Heart right ventricle (tissue), 16 donors: Measurements from ENCODE around the gene CMIP. TPM values are rescaled to one million over a fixed set of nuclear protein-coding genes. Genes with fewer than 3 reads are reported as not detected.

Experiments used
- ATAC-seq, 8 donors: fragments of 200-7000 bp; cut with Tn5 transposase; one replicate each; pipeline ENCODE4 v1.9.1; 2020; ENCODE audit warnings: mild to moderate bottlenecking in 8 of 8, moderate library complexity in 8 of 8, moderate number of reproducible peaks in 1 of 8
- DNase-seq, 2 donors: peaks; one replicate each; pipeline ENCODE4 v3.0.0-alpha.2; 2020
- H3K27ac ChIP-seq, 10 donors: fragments of 200-600 bp; sonication (generic) in 2 of 10; one replicate each; pipeline versions ENCODE4 v1.5.0 to v1.8.0; 2020 to 2022; ENCODE audit warnings: mild to moderate bottlenecking in 3 of 10
- H3K27me3 ChIP-seq, 7 donors: fragments of 200-600 bp; one replicate each; pipeline ENCODE4 v1.8.0; 2021 to 2022; ENCODE audit warnings: mild to moderate bottlenecking in 2 of 7
- H3K36me3 ChIP-seq, 9 donors: fragments of 200-600 bp; sonication (generic) in 1 of 9; one replicate each; pipeline versions ENCODE4 v1.5.0 to v1.8.0; 2020 to 2022; ENCODE audit warnings: mild to moderate bottlenecking in 2 of 9
- H3K4me1 ChIP-seq, 9 donors: fragments of 200-600 bp; sonication (generic) in 1 of 9; one replicate each; pipeline versions ENCODE4 v1.5.0 to v1.8.0; 2020 to 2022; ENCODE audit warnings: mild to moderate bottlenecking in 4 of 9
- H3K4me3 ChIP-seq, 10 donors: fragments of 200-600 bp; sonication (generic) in 2 of 10; one replicate each; pipeline versions ENCODE4 v1.5.0 to v1.8.0; 2020 to 2022; ENCODE audit warnings: mild to moderate bottlenecking in 7 of 10, moderate library complexity in 2 of 10
- H3K9me3 ChIP-seq, 11 donors: fragments of 200-600 bp in 10 of 11; sonication (generic) in 2 of 11; one replicate each; pipeline versions ENCODE4 v1.5.0 to v1.8.0; 2013 to 2022; ENCODE audit warnings: mild to moderate bottlenecking in 2 of 11, control low read depth in 1 of 11, moderate library complexity in 1 of 11
- WGBS, 2 donors: extraction: QIAGEN DNeasy Blood & Tissue Kit; methylation state at CpG; one replicate each; pipeline ENCODE4 v1.1.7; 2013; ENCODE audit warnings: inconsistent platforms in 1 of 2; 5-methylcytosine and 5-hydroxymethylcytosine counted together
- intact Hi-C, 10 donors: fragments of 100-400 bp; cut with DNase I; formaldehyde crosslinking; loops; one replicate each; pipeline versions ENCODE4 v1.11.1 to v1.14.2; 2022
- polyA plus RNA-seq, 2 donors: library from polyadenylated mRNA; stranded (reverse); fragments of 200-250 nt; gene quantifications; one replicate each; pipeline ENCODE4 v1.2.3, GENCODE V29; 2013
- total RNA-seq, 10 donors: library from RNA; stranded (reverse); fragmentation: NEBNext Ultra II Directional in 3 of 10; extraction: Animal tissue kit (Norgen Biotek cat#: 25700) in 3 of 10; gene quantifications; one replicate each; pipeline versions ENCODE4 v1.2.1 to v1.2.4, GENCODE V29; 2021 to 2023
- TF ChIP-seq, protein P1 (sequence below), 9 donors: fragments of 200-600 bp; sonication (generic) in 2 of 9; IDR thresholded peaks; one replicate each; pipeline versions ENCODE4 v1.5.0 to v1.8.0; 2021 to 2022; ENCODE audit warnings: antibody characterized with exemption in 9 of 9, mild to moderate bottlenecking in 5 of 9, moderate library complexity in 1 of 9
- donor health status: Arrhythmogenic right ventricular cardiomyopathy.
- donor health status: ischemic (EF 13 %, LVEDD 7.1; RV severe dilation, severe dysfunction).
- donor health status: healthy with polysubstance abuse.
- donor health status: DM: no; HTN: yes; CAD: no.
- donor health status: DM: no; HTN: no; CAD: no.
- donor health status: ischemic (EF 25% LVEDD 6.9; RV normal size, moderate dysfunction).
- donor health status: ischemic (EF 25% LVEDD 5.7; RV mildly dilated, moderate dysfunction).
- donor health status: healthy.
- donor health status: DM: yes; HTN: yes; CAD: no.
- donor health status: Ischemic cardiomyopathy.
- donor health status: ischemic (EF 35%, LVEDD 5.7; RV mildly dilated, moderate dysfunction).
- donor health status: nonischemic (EF 11% LVEDD 7.7; RV severe dilation, severe dysfunction).
- donor health status: DM: yes; HTN: yes; CAD: no.
- donor health status: PGD.
- donor health status: ischemic (EF 29% LVEDD 5.4; RV normal size, mild dysfunction).
- donor health status: nonischemic (EF 23%, LVEDD 6.1; RV moderate dilation, normal function).

Gene CMIP
- total and polyA plus RNA-seq, 12 donors = 5.4 to 32.8 (median 13.0) TPM

DNA sequence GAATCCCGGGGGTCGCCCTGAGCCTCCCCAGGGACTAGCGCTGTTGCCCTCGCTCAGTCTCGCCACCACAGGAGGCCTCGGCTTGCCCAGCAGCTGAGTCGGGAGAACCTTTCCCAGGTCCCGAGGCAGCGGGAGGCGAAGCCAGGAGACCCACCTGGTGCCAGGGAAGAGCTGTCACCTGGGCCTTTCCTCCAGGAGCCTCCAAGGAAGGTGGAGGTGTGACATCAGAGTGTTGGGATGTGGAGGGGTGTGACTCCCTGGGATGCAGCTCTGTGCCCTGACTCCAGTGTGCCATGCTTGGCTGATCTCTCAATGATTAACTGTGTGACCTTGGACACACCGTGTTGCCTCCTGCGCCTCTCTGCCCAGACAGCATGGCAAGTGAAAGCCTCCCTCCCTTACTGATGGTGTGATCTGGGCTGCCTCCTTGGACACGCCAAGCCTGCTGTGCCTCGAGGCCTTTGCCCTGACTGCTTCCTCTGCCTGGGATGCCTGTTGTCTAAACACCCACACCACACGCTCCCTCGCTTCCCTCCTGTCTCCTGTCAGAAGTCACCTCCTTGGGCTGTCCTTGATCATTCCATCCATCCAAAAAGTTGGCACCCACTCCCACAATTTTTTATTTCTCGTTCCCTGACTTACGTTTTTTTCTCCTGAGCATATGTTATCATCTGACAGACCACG, 88.0 kb downstream of the CMIP start:
- Histone ChIP-seq H3K9me3 (no peaks in the 10 kb centered on the region), H3K4me3 (no peak overlapping the region), H3K4me1 (peaks cover 0 to 14% (median 4%) of the 10 kb centered on the region in 9 donors), H3K27me3 (no peaks in the 10 kb centered on the region), H3K36me3 (peaks cover 0 to 4% (median 0%) of the 10 kb centered on the region in 9 donors), H3K27ac (no peak overlapping the region)
- DNase-seq (no peak), ATAC-seq (no peak)
- TF ChIP-seq, protein P1, sequence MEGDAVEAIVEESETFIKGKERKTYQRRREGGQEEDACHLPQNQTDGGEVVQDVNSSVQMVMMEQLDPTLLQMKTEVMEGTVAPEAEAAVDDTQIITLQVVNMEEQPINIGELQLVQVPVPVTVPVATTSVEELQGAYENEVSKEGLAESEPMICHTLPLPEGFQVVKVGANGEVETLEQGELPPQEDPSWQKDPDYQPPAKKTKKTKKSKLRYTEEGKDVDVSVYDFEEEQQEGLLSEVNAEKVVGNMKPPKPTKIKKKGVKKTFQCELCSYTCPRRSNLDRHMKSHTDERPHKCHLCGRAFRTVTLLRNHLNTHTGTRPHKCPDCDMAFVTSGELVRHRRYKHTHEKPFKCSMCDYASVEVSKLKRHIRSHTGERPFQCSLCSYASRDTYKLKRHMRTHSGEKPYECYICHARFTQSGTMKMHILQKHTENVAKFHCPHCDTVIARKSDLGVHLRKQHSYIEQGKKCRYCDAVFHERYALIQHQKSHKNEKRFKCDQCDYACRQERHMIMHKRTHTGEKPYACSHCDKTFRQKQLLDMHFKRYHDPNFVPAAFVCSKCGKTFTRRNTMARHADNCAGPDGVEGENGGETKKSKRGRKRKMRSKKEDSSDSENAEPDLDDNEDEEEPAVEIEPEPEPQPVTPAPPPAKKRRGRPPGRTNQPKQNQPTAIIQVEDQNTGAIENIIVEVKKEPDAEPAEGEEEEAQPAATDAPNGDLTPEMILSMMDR (IDR thresholded peaks at IDR 0.05) = no peak
- intact Hi-C loops = no loop called here
- WGBS, 2 donors = 86 to 89% methylated on average over 19 of the region's 19 CpGs

DNA sequence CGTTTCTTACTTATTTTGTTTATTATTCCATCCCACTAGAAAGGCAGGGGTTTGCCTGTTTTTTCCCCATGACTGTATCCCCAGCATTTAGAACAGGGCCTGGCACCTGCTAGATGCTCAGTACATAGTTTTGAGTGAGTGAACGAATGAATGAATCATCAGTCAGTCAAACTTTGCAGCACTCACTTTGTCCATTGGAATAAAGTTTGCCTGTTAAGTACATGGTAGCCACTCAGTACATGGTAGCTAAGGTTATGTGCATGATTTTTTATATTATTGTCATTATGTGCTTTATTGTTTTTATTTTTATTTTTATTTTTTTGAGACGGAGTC, 88.5 kb downstream of the CMIP start:
- no peak for ATAC-seq
- Histone ChIP-seq H3K27ac (no peak overlapping the region), H3K27me3 (no peaks in the 10 kb centered on the region), H3K4me3 (no peak overlapping the region), H3K36me3 (peaks cover 0 to 4% (median 0%) of the 10 kb centered on the region in 9 donors), H3K4me1 (peaks cover 0 to 14% (median 4%) of the 10 kb centered on the region in 9 donors), H3K9me3 (no peaks in the 10 kb centered on the region)
- no peak for DNase-seq
- TF ChIP-seq, protein P1 (IDR thresholded peaks at IDR 0.05) = no peak
- intact Hi-C loops = no loop called here
- 70 to 96% methylated on average over 3 of the region's 3 CpGs for WGBS, 2 donors

DNA sequence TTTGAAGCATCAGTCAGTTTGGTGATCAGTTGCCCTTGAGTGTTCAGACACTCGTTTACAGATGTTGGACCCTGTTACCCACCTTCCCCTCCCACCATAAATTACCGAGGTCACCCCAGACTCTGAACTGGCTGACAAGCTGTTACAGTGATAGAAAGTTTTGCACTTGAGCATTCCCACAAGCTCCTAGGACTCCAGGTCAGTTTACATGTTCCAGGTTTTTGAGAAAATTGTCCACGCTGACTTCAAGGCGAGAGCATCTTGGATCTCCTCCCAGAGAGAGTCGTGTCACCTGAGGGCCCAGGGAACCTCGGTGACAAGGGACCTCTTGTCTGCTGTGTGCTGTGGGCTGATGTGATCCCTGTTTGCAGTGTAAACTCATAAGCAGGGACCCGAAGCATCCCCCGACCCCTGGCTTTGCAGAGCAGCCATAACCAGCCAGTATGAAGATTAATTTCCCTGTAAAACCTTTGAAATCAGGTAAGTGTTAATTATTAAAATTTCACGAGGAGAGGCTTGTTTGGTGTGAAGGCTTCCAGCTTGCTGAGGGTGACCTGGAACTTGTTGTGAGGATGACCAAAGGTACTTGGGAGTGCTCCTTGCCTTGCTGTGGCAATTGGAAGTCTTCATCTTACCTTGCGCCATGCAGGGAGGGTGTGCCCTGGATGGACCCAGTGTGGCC, 91.2 kb downstream of the CMIP start:
- ATAC-seq = no peak
- H3K27me3 ChIP-seq = no peaks in the 10 kb centered on the region
- H3K36me3 ChIP-seq = peaks cover 0 to 4% (median 0%) of the 10 kb centered on the region in 9 donors
- no peak overlapping the region for H3K27ac ChIP-seq
- intact Hi-C loops = no loop called here
- no peak overlapping the region for H3K4me3 ChIP-seq
- peaks cover 0 to 23% (median 5%) of the 10 kb centered on the region in 9 donors for H3K4me1 ChIP-seq
- no peak for DNase-seq
- WGBS, 2 donors = 88 to 90% methylated on average over 10 of the region's 10 CpGs
- TF ChIP-seq, protein P1 (IDR thresholded peaks at IDR 0.05) = no peak
- no peaks in the 10 kb centered on the region for H3K9me3 ChIP-seq

DNA sequence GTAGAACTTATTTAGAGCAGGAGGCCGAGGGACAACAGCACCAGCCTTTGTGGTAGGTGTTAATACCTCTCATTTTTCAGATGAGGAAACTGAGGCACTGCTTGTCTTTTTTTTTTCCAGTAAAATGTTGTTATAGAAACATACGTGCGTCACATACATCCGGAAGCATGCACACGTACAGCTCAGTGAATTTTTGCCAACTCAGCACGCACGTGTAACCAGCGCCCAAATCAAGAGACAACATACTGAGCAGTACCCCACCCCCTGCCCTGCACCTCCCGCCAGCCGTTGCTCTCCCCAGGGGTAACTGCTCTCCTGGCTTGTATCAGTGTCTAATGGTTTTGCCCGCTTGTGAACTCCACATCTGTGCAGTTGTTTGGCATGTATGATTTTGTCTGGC, 92.0 kb downstream of the CMIP start:
- H3K9me3 ChIP-seq = no peaks in the 10 kb centered on the region
- no peaks in the 10 kb centered on the region for H3K27me3 ChIP-seq
- ATAC-seq (no peak), DNase-seq (no peak)
- WGBS, 2 donors = 89 to 97% methylated on average over 11 of the region's 11 CpGs
- peaks cover 0 to 17% (median 0%) of the 10 kb centered on the region in 9 donors for H3K4me1 ChIP-seq
- intact Hi-C loops = no loop called here
- TF ChIP-seq, protein P1 (IDR thresholded peaks at IDR 0.05) = no peak
- no peak overlapping the region for H3K27ac ChIP-seq
- no peak overlapping the region for H3K4me3 ChIP-seq
- H3K36me3 ChIP-seq = peaks cover 0 to 4% (median 0%) of the 10 kb centered on the region in 9 donors
